ENCODE measurements around the gene ABCG4. TPM values are rescaled to one million over a fixed set of nuclear protein-coding genes. Genes with fewer than 3 reads are reported as not detected.

Gene ABCG4
- total RNA-seq, 3 donors from 2014 or later, result 0.38 TPM; not detected in 2

DNA sequence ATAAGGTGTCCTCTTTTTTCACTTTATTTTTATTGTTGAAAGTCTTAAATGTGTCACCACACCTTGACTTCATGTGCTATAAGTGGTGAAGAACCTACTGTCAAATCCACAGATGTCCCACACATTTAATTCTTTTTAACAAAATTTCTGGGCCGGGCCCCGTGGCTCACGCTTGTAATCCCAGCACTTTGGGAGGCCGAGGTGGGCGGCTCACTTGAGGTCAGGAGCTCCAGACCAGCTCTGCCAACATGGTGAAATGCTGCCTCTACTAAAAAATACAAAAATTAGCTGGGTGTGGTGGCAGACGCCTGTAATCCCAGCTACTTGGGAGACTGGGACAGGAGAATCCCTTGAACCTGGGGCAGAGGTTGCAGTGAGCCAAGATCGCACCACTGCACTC, 60.3 kb downstream of the ABCG4 start:
- ATAC-seq (no peak), DNase-seq (no peak)
- no peak overlapping the region for H3K4me3 Mint-ChIP-seq
- no peaks in the 10 kb centered on the region for H3K27me3 Mint-ChIP-seq (ENCODE audit: low read depth)
- H3K36me3 Mint-ChIP-seq (ENCODE audit: insufficient read depth), result no peaks in the 10 kb centered on the region
- H3K4me1 Mint-ChIP-seq (ENCODE audit: low read depth), result peaks cover 36% of the 10 kb centered on the region
- H3K9me3 Mint-ChIP-seq, result no peaks in the 10 kb centered on the region

DNA sequence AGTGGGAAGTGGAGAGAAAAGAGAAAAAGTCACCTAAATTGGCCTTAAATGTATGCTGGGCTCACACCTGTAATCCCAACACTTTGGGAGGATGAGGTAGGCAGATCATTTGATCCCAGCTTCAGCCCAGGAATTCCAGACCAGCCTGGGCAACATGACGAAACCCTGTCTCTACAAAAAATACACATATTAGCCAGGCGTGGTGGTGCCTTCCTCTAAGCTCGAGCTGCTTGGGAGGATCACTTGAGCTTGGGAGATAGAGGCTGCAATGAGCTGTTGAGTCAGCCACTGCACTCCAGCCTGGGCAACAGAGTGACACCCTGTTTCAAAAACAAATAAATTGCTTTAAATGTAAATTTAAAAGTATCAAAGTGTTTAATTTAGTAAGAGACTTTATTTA, 61.2 kb downstream of the ABCG4 start:
- no peak for DNase-seq
- H3K4me1 Mint-ChIP-seq (ENCODE audit: low read depth), result peaks cover 40% of the 10 kb centered on the region
- H3K9me3 Mint-ChIP-seq, result no peaks in the 10 kb centered on the region
- H3K36me3 Mint-ChIP-seq (ENCODE audit: insufficient read depth), result no peaks in the 10 kb centered on the region
- ATAC-seq, result no peak
- H3K27me3 Mint-ChIP-seq (ENCODE audit: low read depth), result no peaks in the 10 kb centered on the region
- no peak overlapping the region for H3K4me3 Mint-ChIP-seq

Other genes starting within 250 kb of the ABCG4 start
- 10 to 100 TPM; 26.1 to 31.2 (median 26.9) TPM for gene BCL9L, start 223.1 kb upstream of the ABCG4 start, total RNA-seq
- gene UPK2, start 192.8 kb upstream of the ABCG4 start, total RNA-seq, result not detected
- gene FOXR1, start 177.3 kb upstream of the ABCG4 start, total RNA-seq, result not detected
- gene CENATAC, start 150.9 kb upstream of the ABCG4 start, total RNA-seq, result 10 to 100 TPM; 23.6 to 33.1 (median 31.0) TPM
- gene RPS25, start 130.7 kb upstream of the ABCG4 start, total RNA-seq, result 1,000 to 10,000 TPM; 1,565 to 1,602 (median 1,576) TPM
- 100 to 1,000 TPM; 115 to 146 (median 131) TPM for gene TRAPPC4, start 130.3 kb upstream of the ABCG4 start, total RNA-seq
- gene SLC37A4, start 118.2 kb upstream of the ABCG4 start, total RNA-seq, result 10 to 100 TPM; 10.1 to 13.8 (median 13.5) TPM
- 100 to 1,000 TPM; 249 to 309 (median 260) TPM for gene HYOU1, start 91.8 kb upstream of the ABCG4 start, total RNA-seq
- gene VPS11, start 81.2 kb upstream of the ABCG4 start, total RNA-seq, result 10 to 100 TPM; 24.1 to 31.5 (median 30.0) TPM
- 10 to 100 TPM; 43.7 to 64.7 (median 60.1) TPM for gene HMBS, start 64.2 kb upstream of the ABCG4 start, total RNA-seq
- gene DPAGT1, start 47.2 kb upstream of the ABCG4 start, total RNA-seq, result 10 to 100 TPM; 53.9 to 61.0 (median 60.9) TPM
- gene C2CD2L, start 41.7 kb upstream of the ABCG4 start, total RNA-seq, result 10 to 100 TPM; 22.0 to 24.7 (median 23.0) TPM
- 10 to 100 TPM; 20.1 to 26.2 (median 21.1) TPM for gene HINFP, start 27.5 kb upstream of the ABCG4 start, total RNA-seq
- gene NLRX1, start 19.7 kb downstream of the ABCG4 start, total RNA-seq, result 10 to 100 TPM in 1 of 3 donors, 1 to 10 TPM in 2; 9.7 to 13.2 (median 9.7) TPM
- gene NHERF4, start 36.4 kb downstream of the ABCG4 start, total RNA-seq, result under 1 TPM in 2 of 3 donors, not detected in 1; 0.18 to 0.43 TPM
- gene CBL, start 57.3 kb downstream of the ABCG4 start, total RNA-seq, result 10 to 100 TPM; 18.7 to 19.6 (median 19.5) TPM
- 1 to 10 TPM in 2 of 3 donors, under 1 TPM in 1; 0.96 to 3.2 (median 2.1) TPM for gene MCAM, start 168.1 kb downstream of the ABCG4 start, total RNA-seq
- gene RNF26, start 185.5 kb downstream of the ABCG4 start, total RNA-seq, result 10 to 100 TPM; 18.6 to 20.7 (median 18.9) TPM
- not detected for gene C1QTNF5, start 191.8 kb downstream of the ABCG4 start, total RNA-seq
- gene MFRP, start 197.7 kb downstream of the ABCG4 start, total RNA-seq, result not detected
- under 1 TPM; 0.19 to 0.53 (median 0.37) TPM for gene USP2, start 232.6 kb downstream of the ABCG4 start, total RNA-seq